Upper lobe of left lung (tissue), 4 donors: Measurements from ENCODE around the gene CDKAL1.

Experiments used
- POLR2A ChIP-seq, 4 donors: fragments of 450-650 bp; IDR thresholded peaks; one replicate each; pipeline ENCODE4 v1.5.1; 2016 to 2017; ENCODE audit warnings: antibody characterized with exemption in 4 of 4, mild to moderate bottlenecking in 2 of 4
- TF ChIP-seq, protein P1 (sequence below), 6 experiments: fragments of 450-650 bp in 4 of 6; fragments of 200-600 bp in 2 of 6; sonication (generic) in 2 of 6; IDR thresholded peaks; one replicate each; pipeline ENCODE4 v1.5.1; 2016 to 2019; ENCODE audit warnings: antibody characterized with exemption in 6 of 6

DNA sequence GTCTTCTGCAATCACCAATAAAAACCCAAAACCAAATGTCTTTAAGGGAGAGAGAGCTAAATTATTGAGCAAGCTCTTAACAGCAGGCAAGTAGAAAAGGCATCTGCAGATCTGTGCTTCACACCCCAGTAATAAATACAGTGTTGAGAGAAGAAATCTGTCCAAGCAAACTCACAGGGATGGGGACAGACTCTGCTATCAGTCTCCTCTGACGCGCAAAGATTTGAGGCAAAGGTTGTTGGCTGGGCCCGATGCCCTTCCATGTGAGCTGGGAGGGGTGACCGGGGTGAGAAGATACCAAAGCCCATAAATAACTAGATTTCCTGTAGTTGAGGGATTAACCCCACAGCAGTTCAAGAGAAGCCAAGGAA is 744.1 kb downstream of the CDKAL1 start:
- TF ChIP-seq, protein P1, sequence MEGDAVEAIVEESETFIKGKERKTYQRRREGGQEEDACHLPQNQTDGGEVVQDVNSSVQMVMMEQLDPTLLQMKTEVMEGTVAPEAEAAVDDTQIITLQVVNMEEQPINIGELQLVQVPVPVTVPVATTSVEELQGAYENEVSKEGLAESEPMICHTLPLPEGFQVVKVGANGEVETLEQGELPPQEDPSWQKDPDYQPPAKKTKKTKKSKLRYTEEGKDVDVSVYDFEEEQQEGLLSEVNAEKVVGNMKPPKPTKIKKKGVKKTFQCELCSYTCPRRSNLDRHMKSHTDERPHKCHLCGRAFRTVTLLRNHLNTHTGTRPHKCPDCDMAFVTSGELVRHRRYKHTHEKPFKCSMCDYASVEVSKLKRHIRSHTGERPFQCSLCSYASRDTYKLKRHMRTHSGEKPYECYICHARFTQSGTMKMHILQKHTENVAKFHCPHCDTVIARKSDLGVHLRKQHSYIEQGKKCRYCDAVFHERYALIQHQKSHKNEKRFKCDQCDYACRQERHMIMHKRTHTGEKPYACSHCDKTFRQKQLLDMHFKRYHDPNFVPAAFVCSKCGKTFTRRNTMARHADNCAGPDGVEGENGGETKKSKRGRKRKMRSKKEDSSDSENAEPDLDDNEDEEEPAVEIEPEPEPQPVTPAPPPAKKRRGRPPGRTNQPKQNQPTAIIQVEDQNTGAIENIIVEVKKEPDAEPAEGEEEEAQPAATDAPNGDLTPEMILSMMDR (IDR thresholded peaks at IDR 0.05), result no peak
- no peak for TF ChIP-seq POLR2A (IDR thresholded peaks at IDR 0.05)
